Spleen (tissue), 7 donors: ENCODE results near the gene GAS6.

Experiments
- CTCF ChIP-seq, 11 experiments: fragments of 200-600 bp in 7 of 11; fragments of 450-650 bp in 4 of 11; sonication (generic) in 4 of 11; IDR thresholded peaks in 8 of 11; conservative IDR thresholded peaks in 3 of 11; 1 replicate in 7 of 11; 2 replicates in 4 of 11; pipeline versions ENCODE4 v1.4.0 to v1.8.0; 2016 to 2021; ENCODE audit warnings: antibody characterized with exemption in 11 of 11, inconsistent platforms in 4 of 11, mild to moderate bottlenecking in 1 of 11
- POLR2A ChIP-seq, 3 donors: fragments of 450-650 bp; IDR thresholded peaks; one replicate each; pipeline ENCODE4 v1.5.1; 2017; ENCODE audit warnings: antibody characterized with exemption in 3 of 3, mild to moderate bottlenecking in 1 of 3
- donor health status: DM: no; HTN: no; CAD: no; lungs with moderate emphysema.
- donor health status: DM: no; HTN: no; CAD: no.
- donor health status: DM: no; HTN: no; CAD: no.

- TF ChIP-seq POLR2A (IDR thresholded peaks at IDR 0.05) (no peak), CTCF (IDR thresholded peaks at IDR 0.05 in 8 of 11, conservative IDR thresholded peaks at IDR 0.05 in 3 of 11) (no peak)
These were observed 3.7 kb downstream of the GAS6 start for GRCh38 chr13:113860051-113860664.
